HEK293T (cell line): Measurements from ENCODE around the gene TMEM19.
A peak's percentile ranks its signal among the peaks of the same experiment; 100 is the strongest.

Source experiments
- CTCF ChIA-PET: fragments of 350-600 bp; formaldehyde crosslinking; extraction: SDS; loops from one replicate; lab custom pipeline; 2021; ENCODE audit warnings: antibody characterized with exemption, inconsistent platforms; lab: Yijun Ruan, JAX
- POLR2A ChIA-PET: fragments of 350-600 bp; formaldehyde crosslinking; extraction: SDS; loops from one replicate; lab custom pipeline; 2020; ENCODE audit warnings: antibody characterized with exemption, inconsistent platforms; lab: Yijun Ruan, JAX
- DNase-seq: peaks from one replicate; pipeline ENCODE4 v3.0.0; 2012; ENCODE audit warnings: mixed read lengths; ENCODE audit errors: extremely low spot score
- ARNT ChIP-seq: fragments of 450-650 bp; IDR thresholded peaks from 2 replicates; pipeline ENCODE4 v1.6.1; 2017; ENCODE audit warnings: mild to moderate bottlenecking
- BHLHE40 ChIP-seq: fragments of 450-650 bp; IDR thresholded peaks from 2 replicates; pipeline ENCODE4 v1.6.1; 2016; ENCODE audit warnings: mild to moderate bottlenecking, moderate library complexity, borderline replicate concordance
- CTBP1 ChIP-seq: fragments of 450-650 bp; IDR thresholded peaks from 2 replicates; pipeline ENCODE4 v1.6.1; 2016; ENCODE audit warnings: borderline replicate concordance
- ELF4 ChIP-seq: fragments of 450-650 bp; IDR thresholded peaks from 2 replicates; pipeline ENCODE4 v1.6.1; 2017; ENCODE audit warnings: antibody characterized with exemption
- FOXA1 ChIP-seq: fragments of 450-650 bp; IDR thresholded peaks from 2 replicates; pipeline ENCODE4 v1.6.1; 2016; ENCODE audit warnings: mild to moderate bottlenecking
- FOXK2 ChIP-seq: fragments of 450-650 bp; IDR thresholded peaks from 2 replicates; pipeline ENCODE4 v1.6.1; 2016; ENCODE audit warnings: mild to moderate bottlenecking
- FOXM1 ChIP-seq: fragments of 450-650 bp; IDR thresholded peaks from 2 replicates; pipeline ENCODE4 v1.6.1; 2017; ENCODE audit warnings: mild to moderate bottlenecking, borderline replicate concordance
- HDGF ChIP-seq: fragments of 450-650 bp; IDR thresholded peaks from 2 replicates; pipeline ENCODE4 v1.6.1; 2017; ENCODE audit warnings: antibody characterized with exemption, borderline replicate concordance
- L3MBTL2 ChIP-seq: fragments of 450-650 bp; conservative IDR thresholded peaks from 2 replicates; pipeline ENCODE4 v1.6.1; 2016; ENCODE audit warnings: mild to moderate bottlenecking
- LEF1 ChIP-seq: fragments of 450-650 bp; IDR thresholded peaks from 2 replicates; pipeline ENCODE4 v1.6.1; 2017; ENCODE audit warnings: mild to moderate bottlenecking, borderline replicate concordance
- NFRKB ChIP-seq: fragments of 450-650 bp; IDR thresholded peaks from 2 replicates; pipeline ENCODE4 v1.6.1; 2016; ENCODE audit warnings: mild to moderate bottlenecking, moderate library complexity
- PKNOX1 ChIP-seq: fragments of 450-650 bp; IDR thresholded peaks from 2 replicates; pipeline ENCODE4 v1.6.1; 2016
- SP1 ChIP-seq: fragments of 450-650 bp; IDR thresholded peaks from 2 replicates; pipeline ENCODE4 v1.6.1; 2017
- SUZ12 ChIP-seq: fragments of 450-650 bp; IDR thresholded peaks from 2 replicates; pipeline ENCODE4 v1.6.1; 2016; ENCODE audit warnings: mild to moderate bottlenecking
- TARDBP ChIP-seq: fragments of 450-650 bp; IDR thresholded peaks from 2 replicates; pipeline ENCODE4 v1.6.1; 2016
- ZNF384 ChIP-seq: fragments of 450-650 bp; IDR thresholded peaks from 2 replicates; pipeline ENCODE4 v1.6.1; 2016

TMEM19 gene

GRCh38 chr12:71662849-71663560, 22.9 kb upstream of the TMEM19 start:
- ChIA-PET POLR2A (interaction anchor here (0.6 to 2.7 kb wide), 8 partner anchors 14 to 91 kb away, joined by 3 to 50 read pairs (median 6); partner anchors contain the start of genes RAB21 and TMEM19), CTCF (interaction anchor here (0.8 to 1.1 kb wide), 3 partner anchors 63 to 1924 kb away, joined by 3 read pairs; no protein-coding TSS in a partner anchor)
- peak; percentile 26 for DNase-seq
- TF ChIP-seq FOXM1: no peak
- no peak for TF ChIP-seq PKNOX1
- no peak for TF ChIP-seq SP1
- TF ChIP-seq L3MBTL2: peak; percentile 60; the same call in 1 of the 2 replicates
- TF ChIP-seq FOXA1: no peak
- no peak for TF ChIP-seq ARNT
- no peak for TF ChIP-seq CTBP1
- no peak for TF ChIP-seq TARDBP

- TF ChIP-seq ZNF384 (no peak), FOXK2 (no peak), TARDBP (no peak), ELF4 (peak; percentile 80), HDGF (no peak), PKNOX1 (0 out of 2 replicates have a peak, but pooled peaks have one; percentile 10), FOXA1 (no peak), NFRKB (no peak), FOXM1 (no peak), SUZ12 (no peak), BHLHE40 (no peak), SP1 (peak; percentile 45; the same call in 1 of the 2 replicates), L3MBTL2 (no peak; the same call in 1 of the 2 replicates), LEF1 (no peak), CTBP1 (no peak), ARNT (no peak)
- peak; percentile 92 for DNase-seq
- POLR2A ChIA-PET: interaction anchor here (0.7 to 2.7 kb wide), 14 partner anchors 11 to 92 kb away, joined by 3 to 50 read pairs (median 3); partner anchors contain the start of genes RAB21 and TMEM19
- CTCF ChIA-PET: interaction anchor here (0.5 to 1.1 kb wide), 3 partner anchors 9 to 70 kb away, joined by 3 to 5 read pairs (median 4); no protein-coding TSS in a partner anchor
Measured at GRCh38 chr12:71663561-71664410, 22.1 kb upstream of the TMEM19 start, which contains the start of the genes THAP2 and ZFC3H1. TSS of gene THAP2 (plus strand) at chr12:71664301. CDS start at chr12:71664510, 209 bp downstream. TSS of gene ZFC3H1 (minus strand) at chr12:71663848. CDS start at chr12:71663610, 238 bp downstream.

GRCh38 chr12:71664411-71665089, 21.3 kb upstream of the TMEM19 start:
- POLR2A ChIA-PET: interaction anchor here (0.7 to 2.7 kb wide), 11 partner anchors 11 to 91 kb away, joined by 3 to 50 read pairs (median 4); partner anchors contain the start of genes RAB21 and TMEM19
- TF ChIP-seq L3MBTL2: peak; percentile 27; the same call in 1 of the 2 replicates
- TF ChIP-seq TARDBP: no peak
- CTCF ChIA-PET: interaction anchor here (0.7 to 1.0 kb wide), 2 partner anchors 8 to 655 kb away, joined by 4 to 5 read pairs; no protein-coding TSS in a partner anchor
- DNase-seq: no peak

GRCh38 chr12:71665090-71665463, 20.8 kb upstream of the TMEM19 start:
- CTCF ChIA-PET: interaction anchor here (0.7 kb wide), 1 partner anchor 655 kb away, joined by 4 read pairs; no protein-coding TSS in a partner anchor
- TF ChIP-seq FOXK2 (no peak), L3MBTL2 (no peak), HDGF (no peak), ZNF384 (no peak), CTBP1 (no peak), PKNOX1 (no peak), SP1 (no peak), ELF4 (no peak)
- no peak for DNase-seq
- POLR2A ChIA-PET: no interaction called here

- ChIA-PET CTCF (interaction anchor here (0.7 kb wide), 1 partner anchor 81 kb away, joined by 3 read pairs; no protein-coding TSS in a partner anchor), POLR2A (no interaction called here)
- TF ChIP-seq ELF4 (no peak), L3MBTL2 (no peak), FOXA1 (no peak), FOXK2 (no peak), ARNT (no peak), TARDBP (no peak), HDGF (no peak), ZNF384 (no peak), BHLHE40 (no peak), NFRKB (no peak), LEF1 (no peak), PKNOX1 (no peak), FOXM1 (no peak), SP1 (no peak)
- no peak for DNase-seq
Measured at GRCh38 chr12:71666259-71666658, 19.6 kb upstream of the TMEM19 start.
